A673 (cell line): ENCODE measurements around the gene MAP2K3. TPM values are rescaled to one million over a fixed set of nuclear protein-coding genes. Genes with fewer than 3 reads are reported as not detected.

Experiments used
- BruUV-seq: library from RNA; stranded (reverse); fragments of 400-500 nt; replicated peaks from 2 replicates; lab custom pipeline; 2021; lab: Mats Ljungman, UMichigan
- CTCF ChIA-PET: fragments of 300-600 bp; sonication (Branson Sonifier 250); formaldehyde crosslinking; loops from one replicate; lab custom pipeline; 2022; ENCODE audit warnings: antibody characterized with exemption; lab: Charles Lee
- POLR2A ChIA-PET: fragments of 300-600 bp; sonication (Branson Sonifier 250); formaldehyde crosslinking; loops from one replicate; lab custom pipeline; 2022; ENCODE audit warnings: antibody characterized with exemption; ENCODE audit not compliant: low non-redundant PET; lab: Charles Lee
- DNase-seq: peaks from one replicate; pipeline ENCODE4 v3.0.0-alpha.2; 2015; ENCODE audit warnings: low spot score
- H3K27ac ChIP-seq: fragments of 200-600 bp; sonication (generic); 2 replicates; pipeline ENCODE4 v1.5.1; 2016; ENCODE audit warnings: mixed run types, low read depth, mild to moderate bottlenecking, mixed read lengths, antibody characterized with exemption, low read length; ENCODE audit not compliant: poor library complexity, severe bottlenecking
- H3K27me3 ChIP-seq: fragments of 200-600 bp; sonication (generic); replicated peaks from 2 replicates; pipeline ENCODE4 v1.6.1; 2017; ENCODE audit warnings: mixed run types, low read depth, mild to moderate bottlenecking, mixed read lengths, antibody characterized with exemption, low read length; ENCODE audit not compliant: insufficient read depth, poor library complexity
- H3K36me3 ChIP-seq: fragments of 200-600 bp; sonication (generic); 2 replicates; pipeline ENCODE4 v1.6.1; 2016; ENCODE audit warnings: mixed run types, mild to moderate bottlenecking, mixed read lengths, antibody characterized with exemption, low read length; ENCODE audit not compliant: insufficient read depth, poor library complexity, severe bottlenecking
- H3K4me1 ChIP-seq: fragments of 200-600 bp; sonication (generic); 2 replicates; pipeline ENCODE4 v1.6.1; 2017; ENCODE audit warnings: mixed run types, mild to moderate bottlenecking, mixed read lengths, antibody characterized with exemption, low read length; ENCODE audit not compliant: insufficient read depth, poor library complexity, severe bottlenecking
- H3K4me3 ChIP-seq: fragments of 200-600 bp; sonication (generic); 2 replicates; pipeline ENCODE4 v1.5.1; 2016; ENCODE audit warnings: low read depth, mixed run types, mild to moderate bottlenecking, mixed read lengths, low read length; ENCODE audit not compliant: poor library complexity, severe bottlenecking
- H3K9me3 ChIP-seq: fragments of 200-600 bp; sonication (generic); 2 replicates; pipeline ENCODE4 v1.6.1; 2016; ENCODE audit warnings: mixed run types, low read depth, mild to moderate bottlenecking, mixed read lengths, antibody characterized with exemption, low read length; ENCODE audit not compliant: poor library complexity, severe bottlenecking
- CTCF ChIP-seq: fragments of 300-800, 200-600 bp; sonication (generic); conservative IDR thresholded peaks from 2 replicates; pipeline ENCODE4 v1.5.1; 2017; ENCODE audit warnings: low read depth, mild to moderate bottlenecking, antibody characterized with exemption, low read length, moderate library complexity, mixed read lengths
- EZH2 ChIP-seq: fragments of 200-600 bp; sonication (generic); IDR thresholded peaks from 2 replicates; pipeline ENCODE4 v1.6.1; 2017; ENCODE audit warnings: borderline replicate concordance, low read depth, mild to moderate bottlenecking, mixed read lengths, antibody characterized with exemption, low read length; ENCODE audit not compliant: poor library complexity, severe bottlenecking
- intact Hi-C: fragments of 100-400 bp; cut with micrococcal nuclease; formaldehyde crosslinking; loops from one replicate; pipeline ENCODE4 v1.10.0; 2022; ENCODE audit not compliant: unreplicated experiment
- total RNA-seq: library from RNA; stranded (reverse); gene quantifications from 2 replicates; pipeline ENCODE4 v1.2.3, GENCODE V29; 2021

Gene MAP2K3
- total RNA-seq, 1 experiment from 2014 or later = 44.0 TPM

GRCh38 chr17:21246698-21247097 is 37.8 kb upstream of the MAP2K3 start:
- Histone ChIP-seq H3K27ac (no peak overlapping the region), H3K9me3 (no peaks in the 10 kb centered on the region), H3K27me3 (no peaks in the 10 kb centered on the region), H3K4me1 (no peaks in the 10 kb centered on the region), H3K4me3 (no peak overlapping the region), H3K36me3 (no peaks in the 10 kb centered on the region)
- ChIA-PET CTCF (no interaction called here), POLR2A (no interaction called here)
- DNase-seq = no peak
- no peak for TF ChIP-seq EZH2
- TF ChIP-seq CTCF = no peak
- BruUV-seq = no TSS peak
- intact Hi-C loops = no loop called here

GRCh38 chr17:21247552-21248258 is 36.8 kb upstream of the MAP2K3 start:
- TF ChIP-seq CTCF (no peak), EZH2 (no peak)
- H3K4me3 ChIP-seq = no peak overlapping the region
- no peaks in the 10 kb centered on the region for H3K9me3 ChIP-seq
- H3K27me3 ChIP-seq = no peaks in the 10 kb centered on the region
- intact Hi-C loops = no loop called here
- no peak overlapping the region for H3K27ac ChIP-seq
- H3K4me1 ChIP-seq = no peaks in the 10 kb centered on the region
- ChIA-PET CTCF (no interaction called here), POLR2A (no interaction called here)
- H3K36me3 ChIP-seq = no peaks in the 10 kb centered on the region
- no peak for DNase-seq
- BruUV-seq = no TSS peak

GRCh38 chr17:21248500-21248899 is 36.0 kb upstream of the MAP2K3 start:
- Histone ChIP-seq H3K9me3 (no peaks in the 10 kb centered on the region), H3K4me3 (no peak overlapping the region), H3K27ac (no peak overlapping the region), H3K36me3 (no peaks in the 10 kb centered on the region), H3K4me1 (no peaks in the 10 kb centered on the region), H3K27me3 (no peaks in the 10 kb centered on the region)
- BruUV-seq = no TSS peak
- intact Hi-C loops = no loop called here
- no peak for DNase-seq
- ChIA-PET POLR2A (no interaction called here), CTCF (no interaction called here)
- TF ChIP-seq CTCF (no peak), EZH2 (no peak)
